Natural killer cell (primary cell): ENCODE measurements around the gene CD8A. TPM values are rescaled to one million over a fixed set of nuclear protein-coding genes. Genes with fewer than 3 reads are reported as not detected.
"Not testable (repeated sequence)": the region's sequence is repeated elsewhere in the genome, so short reads cannot be mapped to it uniquely, and the experiment has no call there.

Source experiments
- ATAC-seq, 3 donors: fragments of 150-1000 bp in 2 of 3; fragments of 200-7000 bp in 1 of 3; cut with Tn5 transposase; 1 replicate in 1 of 3; 2 replicates in 2 of 3; pipeline ENCODE4 v1.10.0; 2021; ENCODE audit warnings: mild to moderate bottlenecking in 2 of 3, moderate library complexity in 2 of 3
- DNase-seq, 2 donors: peaks; one replicate each; pipeline versions ENCODE4 v3.0.0 to v3.0.0-alpha.2; 2013 to 2021; ENCODE audit warnings: mixed read lengths in 1 of 2
- H3K27ac ChIP-seq: one replicate; pipeline ENCODE4 v1.5.1; 2013; ENCODE audit warnings: mild to moderate bottlenecking, low read length
- H3K27me3 ChIP-seq: one replicate; pipeline ENCODE4 v1.6.1; 2013; ENCODE audit warnings: low read length; ENCODE audit not compliant: control insufficient read depth, insufficient read depth
- H3K36me3 ChIP-seq: one replicate; pipeline ENCODE4 v1.6.1; 2013; ENCODE audit warnings: low read length; ENCODE audit not compliant: control insufficient read depth, insufficient read depth
- H3K4me1 ChIP-seq: one replicate; pipeline ENCODE4 v1.6.1; 2013; ENCODE audit warnings: low read length; ENCODE audit not compliant: control insufficient read depth, insufficient read depth
- H3K4me3 ChIP-seq: one replicate; pipeline ENCODE4 v1.5.1; 2013; ENCODE audit warnings: low read length
- H3K9me3 ChIP-seq: one replicate; pipeline ENCODE4 v1.6.1; 2013; ENCODE audit warnings: low read length; ENCODE audit not compliant: control insufficient read depth, insufficient read depth
- H3K27ac Mint-ChIP-seq, 2 donors: one replicate each; pipeline ENCODE4 v1.8.0; 2022; ENCODE audit warnings: mild to moderate bottlenecking in 2 of 2, mixed read lengths in 2 of 2, moderate library complexity in 1 of 2
- H3K27me3 Mint-ChIP-seq, 2 donors: one replicate each; pipeline ENCODE4 v1.8.0; 2022; ENCODE audit warnings: low read depth in 2 of 2, mixed read lengths in 2 of 2
- H3K36me3 Mint-ChIP-seq: one replicate; pipeline ENCODE4 v1.8.0; 2022; ENCODE audit warnings: mixed read lengths
- H3K4me1 Mint-ChIP-seq, 2 donors: one replicate each; pipeline ENCODE4 v1.8.0; 2022; ENCODE audit warnings: mixed read lengths in 2 of 2
- H3K4me3 Mint-ChIP-seq: one replicate; pipeline ENCODE4 v1.8.0; 2022; ENCODE audit warnings: mild to moderate bottlenecking, moderate library complexity, mixed read lengths
- H3K9me3 Mint-ChIP-seq, 2 donors: one replicate each; pipeline ENCODE4 v1.8.0; 2022; ENCODE audit warnings: mixed read lengths in 2 of 2
- WGBS: methylation state at CpG from one replicate; pipeline ENCODE4 v1.1.7; 2013; ENCODE audit warnings: missing lambda C conversion rate; ENCODE audit not compliant: insufficient coverage; 5-methylcytosine and 5-hydroxymethylcytosine counted together
- intact Hi-C: fragments of 100-400 bp; cut with micrococcal nuclease; formaldehyde crosslinking; loops from one replicate; pipeline ENCODE4 v1.14.2; 2022
- total RNA-seq, 4 donors: library from RNA; stranded (reverse); fragments of 120-200 nt in 1 of 4; gene quantifications; one replicate each; pipeline versions ENCODE4 v1.2.3 to v1.2.4, GENCODE V29; 2013 to 2022
- TF ChIP-seq, protein P1 (sequence below): fragments of 200-600 bp; IDR thresholded peaks from one replicate; pipeline ENCODE4 v1.8.0; 2022; ENCODE audit warnings: antibody characterized with exemption

Gene CD8A
- total RNA-seq = 100 to 1,000 TPM in 2 of 3 donors, 10 to 100 TPM in 1; 85.3 to 208 (median 162) TPM
- 71.8 TPM for total RNA-seq (2013)

DNA sequence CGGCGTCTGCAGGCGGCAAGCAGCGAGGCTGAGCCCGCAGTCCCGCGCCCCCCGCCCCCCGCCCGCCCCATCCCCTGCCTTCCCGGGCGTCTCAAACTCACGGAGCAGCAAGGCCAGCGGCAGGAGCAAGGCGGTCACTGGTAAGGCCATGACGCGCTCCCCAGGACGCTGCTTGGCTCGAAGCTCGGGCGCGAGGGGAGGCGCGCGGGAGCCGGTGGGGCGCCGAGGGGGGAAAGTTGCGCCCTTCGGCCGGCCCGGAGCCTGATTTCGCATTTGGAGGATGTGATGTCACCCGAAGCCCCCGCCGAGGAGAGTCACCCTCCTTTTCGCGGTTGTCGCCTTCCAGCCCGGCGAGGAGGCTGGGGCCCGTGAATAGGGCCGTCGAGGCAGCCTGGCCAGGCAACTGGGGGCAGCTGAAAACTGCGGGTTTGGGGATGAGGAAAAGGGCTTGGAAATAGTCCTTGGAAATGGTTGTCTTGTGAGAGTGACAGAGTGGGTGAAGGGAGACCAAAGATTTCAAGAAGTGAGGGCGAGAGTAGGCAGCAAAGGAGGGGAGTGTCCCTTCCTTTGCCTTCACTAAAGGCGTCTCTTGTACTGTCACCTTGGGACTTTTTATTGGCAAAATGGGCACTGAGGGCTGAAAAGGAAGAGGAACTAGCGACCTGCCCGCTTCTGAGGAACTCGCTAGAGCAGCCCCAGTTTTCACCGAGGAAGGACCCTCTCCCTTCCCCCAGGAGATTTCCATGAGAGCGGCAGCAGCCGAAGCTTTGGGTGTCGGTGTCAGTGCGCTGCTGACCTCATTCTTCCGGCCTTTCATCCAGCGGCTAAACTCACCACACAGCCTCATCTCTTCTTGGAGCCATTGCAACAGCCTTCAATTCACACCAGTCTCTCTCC is at the start of gene CD8A:
CD8A (minus strand) TSS at position 238 of the 897 bp plus-strand sequence; CDS start at position 150, 88 bp downstream.
- H3K4me1 Mint-ChIP-seq = peaks cover 62 to 74% of the 10 kb centered on the region in 2 donors
- Histone ChIP-seq H3K4me3 (peak within 1 kb of the TSS; percentile 71), H3K27me3 (peaks cover 17% of the 10 kb centered on the region), H3K27ac (peak within 1 kb of the TSS; percentile 88), H3K36me3 (peaks cover 2% of the 10 kb centered on the region), H3K9me3 (peaks cover 6% of the 10 kb centered on the region), H3K4me1 (peaks cover 80% of the 10 kb centered on the region)
- peak within 1 kb of the TSS; percentile 90 for H3K4me3 Mint-ChIP-seq
- peaks cover 0 to 11% of the 10 kb centered on the region in 2 donors for H3K27me3 Mint-ChIP-seq
- TF ChIP-seq, protein P1, sequence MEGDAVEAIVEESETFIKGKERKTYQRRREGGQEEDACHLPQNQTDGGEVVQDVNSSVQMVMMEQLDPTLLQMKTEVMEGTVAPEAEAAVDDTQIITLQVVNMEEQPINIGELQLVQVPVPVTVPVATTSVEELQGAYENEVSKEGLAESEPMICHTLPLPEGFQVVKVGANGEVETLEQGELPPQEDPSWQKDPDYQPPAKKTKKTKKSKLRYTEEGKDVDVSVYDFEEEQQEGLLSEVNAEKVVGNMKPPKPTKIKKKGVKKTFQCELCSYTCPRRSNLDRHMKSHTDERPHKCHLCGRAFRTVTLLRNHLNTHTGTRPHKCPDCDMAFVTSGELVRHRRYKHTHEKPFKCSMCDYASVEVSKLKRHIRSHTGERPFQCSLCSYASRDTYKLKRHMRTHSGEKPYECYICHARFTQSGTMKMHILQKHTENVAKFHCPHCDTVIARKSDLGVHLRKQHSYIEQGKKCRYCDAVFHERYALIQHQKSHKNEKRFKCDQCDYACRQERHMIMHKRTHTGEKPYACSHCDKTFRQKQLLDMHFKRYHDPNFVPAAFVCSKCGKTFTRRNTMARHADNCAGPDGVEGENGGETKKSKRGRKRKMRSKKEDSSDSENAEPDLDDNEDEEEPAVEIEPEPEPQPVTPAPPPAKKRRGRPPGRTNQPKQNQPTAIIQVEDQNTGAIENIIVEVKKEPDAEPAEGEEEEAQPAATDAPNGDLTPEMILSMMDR = no peak
- intact Hi-C loops = loop anchor here (1.0 kb wide), 1 partner anchor 17 kb away; no protein-coding TSS in a partner anchor
- peaks cover 4 to 8% of the 10 kb centered on the region in 2 donors for H3K9me3 Mint-ChIP-seq
- peak; percentile 69 to 85 for DNase-seq
- peak within 1 kb of the TSS; percentile 95 to 97 for H3K27ac Mint-ChIP-seq
- peak; percentile 51 to 63 (median 52) for ATAC-seq
- WGBS = 1% methylated on average over 57 of the region's 57 CpGs
- H3K36me3 Mint-ChIP-seq = peaks cover 19% of the 10 kb centered on the region

DNA sequence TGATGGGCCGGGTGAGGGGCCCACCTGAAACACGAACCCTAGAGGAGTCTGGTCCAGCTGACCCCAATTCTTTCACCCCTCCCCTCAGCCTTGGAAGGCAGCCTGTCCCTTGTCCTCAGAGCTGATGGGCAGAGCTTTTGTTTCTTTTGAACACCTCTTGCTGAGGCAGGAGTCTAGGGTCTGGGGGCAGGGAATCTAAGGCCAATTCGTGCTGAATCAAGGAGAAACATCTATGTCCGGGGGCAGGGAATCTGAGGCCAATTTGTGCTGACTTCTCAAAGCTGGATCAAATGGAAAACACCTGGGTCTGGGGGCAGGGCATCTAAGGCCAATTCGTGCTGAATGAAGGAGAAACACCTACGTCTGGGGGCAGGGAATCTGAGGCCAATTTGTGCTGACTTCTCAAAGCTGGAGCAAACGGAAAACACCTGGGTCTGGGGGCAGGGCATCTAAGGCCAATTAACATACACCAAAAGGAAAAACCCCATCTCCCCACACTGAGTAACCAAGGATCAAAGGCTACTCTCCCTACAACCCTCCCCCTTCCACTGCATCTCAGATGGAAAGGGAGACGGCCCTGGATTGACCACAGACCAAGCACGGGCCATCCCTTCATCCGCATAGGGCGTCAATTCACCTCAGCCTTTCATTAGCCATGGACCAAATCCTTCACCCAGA is 49.3 kb upstream of the CD8A start:
- H3K36me3 ChIP-seq, H3K9me3 ChIP-seq, H3K27ac ChIP-seq, H3K4me3 ChIP-seq, H3K27ac Mint-ChIP-seq, H3K27me3 Mint-ChIP-seq, ATAC-seq, H3K4me1 Mint-ChIP-seq, DNase-seq, H3K27me3 ChIP-seq, intact Hi-C loops, H3K36me3 Mint-ChIP-seq, H3K9me3 Mint-ChIP-seq, H3K4me3 Mint-ChIP-seq: not testable (repeated sequence)
- H3K4me1 ChIP-seq = peaks cover 16% of the 10 kb centered on the region
- WGBS = 92% methylated on average over 5 of the region's 11 CpGs

DNA sequence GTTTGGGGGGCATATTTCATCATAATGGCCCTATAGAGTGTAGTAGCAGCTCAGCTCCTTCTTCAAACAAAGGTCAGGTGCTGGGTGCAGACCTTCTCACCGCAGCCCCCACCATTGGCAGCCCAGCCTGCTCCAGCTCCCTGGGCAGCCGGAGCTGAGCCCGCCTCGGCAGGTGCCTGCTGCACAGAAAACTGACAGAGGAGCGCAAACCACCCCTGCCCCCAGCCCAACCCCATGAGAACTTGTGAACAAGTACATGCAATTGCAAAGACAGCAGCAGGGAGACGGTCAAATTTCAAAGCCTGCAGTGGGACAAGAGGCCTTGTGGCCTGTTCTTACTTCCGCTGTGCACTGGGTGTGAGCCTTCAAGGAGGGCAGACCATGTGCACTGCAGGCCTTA is 48.7 kb upstream of the CD8A start:
- not testable (repeated sequence) for H3K27ac ChIP-seq

DNA sequence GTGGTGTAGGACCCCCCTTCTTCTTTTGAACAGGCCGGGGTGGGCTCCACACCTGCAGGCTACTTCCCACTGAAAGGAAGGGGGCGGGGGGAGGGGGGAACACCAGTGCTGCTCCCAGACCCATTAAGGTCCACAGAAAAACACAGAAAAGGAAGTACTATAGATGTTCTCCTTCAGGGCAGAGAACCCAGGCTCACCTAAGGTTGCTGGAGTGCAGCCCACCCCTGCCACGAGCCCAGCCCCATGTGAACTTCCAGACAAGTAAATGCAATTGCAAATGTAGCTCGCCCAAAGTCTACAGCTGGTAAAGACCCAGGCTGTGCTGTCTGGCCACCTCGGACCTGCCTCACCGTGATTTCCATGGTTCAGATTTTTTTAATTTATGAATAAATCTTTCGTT is 47.0 kb upstream of the CD8A start:
- H3K4me3 ChIP-seq, ATAC-seq, H3K27me3 Mint-ChIP-seq, H3K9me3 Mint-ChIP-seq, H3K4me3 Mint-ChIP-seq, H3K27ac ChIP-seq, intact Hi-C loops, H3K4me1 Mint-ChIP-seq, H3K9me3 ChIP-seq, H3K27ac Mint-ChIP-seq, H3K36me3 Mint-ChIP-seq, H3K27me3 ChIP-seq, DNase-seq, H3K36me3 ChIP-seq: not testable (repeated sequence)
- WGBS = 48% methylated on average over 3 of the region's 7 CpGs
- peaks cover 12% of the 10 kb centered on the region for H3K4me1 ChIP-seq

More for the DNA sequence above, 48.7 kb upstream of the CD8A start:
- H3K9me3 Mint-ChIP-seq, intact Hi-C loops, ATAC-seq, H3K4me1 Mint-ChIP-seq, H3K27ac Mint-ChIP-seq, H3K36me3 ChIP-seq, H3K36me3 Mint-ChIP-seq, H3K4me3 ChIP-seq, H3K4me3 Mint-ChIP-seq, H3K27me3 Mint-ChIP-seq, H3K27me3 ChIP-seq, H3K9me3 ChIP-seq: not testable (repeated sequence)
- DNase-seq = peak in 1 of 2 donors; percentile 33
- H3K4me1 ChIP-seq = peaks cover 16% of the 10 kb centered on the region
- whole genome bisulfite sequencing = 93% methylated on average over 7 of the region's 7 CpGs

DNA sequence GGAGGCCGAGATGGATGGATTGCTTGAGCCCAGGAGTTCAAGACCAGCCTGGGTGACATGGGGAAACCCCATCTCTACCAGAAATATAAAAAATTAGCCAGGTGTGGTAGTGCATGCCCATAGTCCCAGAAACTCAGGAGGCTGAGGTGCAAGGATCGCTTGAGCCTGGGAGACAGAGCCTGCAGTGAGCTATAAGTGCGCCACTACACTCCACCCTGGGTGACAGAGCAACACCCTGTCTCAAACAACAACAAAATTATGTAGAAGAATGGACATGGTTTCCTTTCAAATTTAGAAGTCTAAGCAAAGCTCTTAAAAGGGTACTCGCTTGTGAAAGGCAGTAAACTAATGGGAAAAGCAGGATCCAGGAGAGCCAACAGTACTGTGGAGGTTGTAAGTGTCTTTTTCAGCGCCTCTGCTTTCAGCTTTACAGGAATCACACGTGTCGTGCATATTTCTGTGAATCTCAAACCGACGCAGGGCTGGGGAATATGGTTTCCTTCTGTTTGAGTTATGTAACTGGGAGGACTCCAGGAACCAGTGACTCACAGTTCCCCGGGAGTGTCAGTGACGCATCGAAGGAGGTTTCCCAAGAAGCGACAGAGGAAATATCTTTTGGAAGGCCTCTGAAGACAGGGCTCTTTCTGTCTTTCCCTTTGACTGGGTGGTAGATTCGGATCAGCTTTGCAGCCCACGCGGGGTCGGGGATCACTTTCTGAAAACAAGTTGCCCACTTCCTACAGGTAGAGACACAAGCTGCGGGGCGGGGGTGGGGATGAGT is 46.4 kb upstream of the CD8A start:
- H3K9me3 Mint-ChIP-seq, H3K4me3 ChIP-seq, H3K4me1 Mint-ChIP-seq: not testable (repeated sequence)

DNA sequence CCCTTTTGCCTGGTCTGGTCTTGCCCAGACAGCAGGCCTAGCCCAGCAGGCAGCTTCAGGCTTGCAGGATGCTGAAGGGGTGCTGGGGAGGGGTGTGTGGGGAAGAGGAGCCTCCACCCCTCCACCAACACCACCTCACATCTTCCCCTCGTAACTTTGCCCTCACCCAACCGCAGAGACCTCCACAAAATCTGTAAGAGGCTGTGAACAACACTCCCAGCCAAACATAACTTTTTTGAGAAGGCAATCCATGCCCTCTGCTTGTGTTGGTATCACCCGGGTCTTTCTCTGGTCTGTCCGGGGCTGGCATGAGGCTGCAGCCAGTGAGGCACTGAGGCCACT is 44.8 kb upstream of the CD8A start:
- H3K27me3 Mint-ChIP-seq, H3K27ac Mint-ChIP-seq, H3K4me3 Mint-ChIP-seq, DNase-seq, ATAC-seq, H3K36me3 ChIP-seq, H3K4me1 ChIP-seq, H3K27ac ChIP-seq, H3K9me3 Mint-ChIP-seq, H3K4me3 ChIP-seq, intact Hi-C loops, H3K9me3 ChIP-seq, H3K36me3 Mint-ChIP-seq, H3K4me1 Mint-ChIP-seq, H3K27me3 ChIP-seq: not testable (repeated sequence)
- 56% methylated on average over 4 of the region's 4 CpGs for WGBS

More for the DNA sequence above, 46.4 kb upstream of the CD8A start:
- H3K27ac Mint-ChIP-seq, H3K36me3 Mint-ChIP-seq, H3K27ac ChIP-seq, intact Hi-C loops, H3K27me3 ChIP-seq, H3K4me3 Mint-ChIP-seq, H3K36me3 ChIP-seq, H3K9me3 ChIP-seq, H3K4me1 ChIP-seq, H3K27me3 Mint-ChIP-seq: not testable (repeated sequence)
- peak in 1 of 2 donors; percentile 65 for DNase-seq
- WGBS = 41% methylated on average over 8 of the region's 19 CpGs
- peak in 1 of 3 donors; percentile 28 for ATAC-seq
